SK-N-MC (cell line): ENCODE measurements around the gene RRAGC.
"Not testable (repeated sequence)": the region's sequence is repeated elsewhere in the genome, so short reads cannot be mapped to it uniquely, and the experiment has no call there.

ENCODE experiments used
- DNase-seq: peaks from one replicate; pipeline ENCODE4 v3.0.0-alpha.2; 2011; ENCODE audit warnings: low read depth, low spot score
- H3K27ac ChIP-seq: fragments of 200-600 bp; sonication (generic); 2 replicates; pipeline ENCODE4 v1.5.1; 2016; ENCODE audit warnings: mixed run types
- H3K36me3 ChIP-seq: fragments of 200-600 bp; sonication (generic); 2 replicates; pipeline ENCODE4 v1.6.1; 2017; ENCODE audit warnings: antibody characterized with exemption, low read length, mixed read lengths; ENCODE audit not compliant: insufficient read depth
- H3K4me3 ChIP-seq: fragments of 200-600 bp; sonication (generic); 2 replicates; pipeline ENCODE4 v1.5.1; 2016
- H3K9ac ChIP-seq: fragments of 200-600 bp; sonication (generic); 2 replicates; pipeline ENCODE4 v1.8.0; 2017; ENCODE audit warnings: mixed run types, mixed read lengths; ENCODE audit not compliant: insufficient read length
- H3K9me3 ChIP-seq: fragments of 200-600 bp; sonication (generic); 2 replicates; pipeline ENCODE4 v1.6.1; 2017; ENCODE audit warnings: low read depth, mild to moderate bottlenecking, antibody characterized with exemption, low read length, moderate library complexity, mixed read lengths
- EZH2 ChIP-seq: fragments of 200-600 bp; sonication (generic); IDR thresholded peaks from one replicate; pipeline ENCODE4 v1.6.1; 2017; ENCODE audit warnings: antibody characterized with exemption
- FOXP2 ChIP-seq: optimal IDR thresholded peaks from 2 replicates; pipeline ENCODE3; 2011; ENCODE audit warnings: mild to moderate bottlenecking, moderate library complexity; ENCODE audit not compliant: insufficient read depth; ENCODE audit errors: extremely low read length, control extremely low read depth
- POLR2AphosphoS5 ChIP-seq: IDR thresholded peaks from 2 replicates; pipeline ENCODE4 v1.6.1; 2012; ENCODE audit warnings: mild to moderate bottlenecking, low read depth, low read length, borderline replicate concordance

RRAGC gene

DNA sequence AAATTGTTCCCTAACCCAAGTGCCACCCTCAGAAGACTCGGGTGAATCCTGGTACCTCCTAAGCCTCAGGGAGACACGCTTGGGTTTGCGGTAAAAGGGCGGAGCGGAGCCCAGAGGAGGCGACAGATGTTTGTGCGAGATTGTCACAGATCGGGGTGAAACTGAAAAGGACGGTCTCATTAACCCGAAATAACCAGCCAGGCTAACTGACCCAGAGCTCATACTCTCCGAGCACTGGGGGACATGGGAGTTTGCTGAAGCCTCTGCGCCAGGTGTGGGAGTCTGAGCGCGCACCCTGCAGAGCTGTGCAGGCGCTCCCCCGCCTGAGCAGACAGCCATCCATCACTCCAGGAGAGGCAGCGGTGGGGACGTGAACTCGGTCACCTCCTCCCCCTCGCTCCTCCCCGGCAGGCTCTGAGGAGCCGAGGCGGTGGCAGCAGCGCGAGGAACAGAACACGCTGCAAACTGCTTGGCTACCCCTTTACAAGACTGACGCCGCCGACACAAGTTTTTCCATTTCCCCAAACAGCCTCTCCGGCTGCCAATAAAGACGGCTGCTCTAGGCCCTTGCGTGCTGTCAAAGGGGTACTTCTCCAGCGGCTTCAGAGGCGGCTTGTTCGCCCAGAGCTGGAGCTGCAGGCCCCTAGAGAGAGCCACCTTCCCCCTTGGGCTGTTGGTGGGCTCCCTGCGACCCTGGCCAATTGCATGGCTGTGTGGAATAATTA, 43.5 kb downstream of the RRAGC start:
- Histone ChIP-seq H3K9ac (no peak overlapping the region), H3K36me3 (no peaks in the 10 kb centered on the region), H3K4me3 (no peak overlapping the region), H3K27ac (no peak overlapping the region), H3K9me3 (no peaks in the 10 kb centered on the region)
- DNase-seq = no peak
- TF ChIP-seq FOXP2 (no peak), POLR2AphosphoS5 (no peak), EZH2 (no peak)

DNA sequence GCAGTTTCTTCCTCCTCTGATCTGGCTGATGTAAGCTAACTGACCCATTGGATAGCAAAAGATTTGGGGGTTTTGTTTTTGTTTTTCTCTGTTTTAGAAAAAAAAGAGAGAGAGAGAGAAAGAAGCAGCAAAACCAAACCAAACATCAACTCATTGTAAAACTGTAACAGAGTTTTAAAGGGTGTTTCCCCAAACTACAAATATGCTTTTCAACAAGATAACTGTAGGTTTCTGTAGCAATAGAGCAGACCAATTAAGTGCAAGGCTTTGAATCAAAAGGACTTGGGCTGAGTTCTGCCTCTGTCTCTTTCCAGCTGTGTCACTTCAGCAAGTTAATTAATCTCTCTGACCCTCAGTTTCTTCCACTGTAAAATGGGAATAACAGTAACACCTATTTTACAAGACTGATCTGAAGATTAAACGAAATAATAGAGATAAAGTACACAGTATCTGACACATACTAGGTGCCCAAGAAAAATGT, 44.5 kb downstream of the RRAGC start:
- H3K9me3 ChIP-seq = no peaks in the 10 kb centered on the region
- no peak for DNase-seq
- H3K4me3 ChIP-seq = no peak overlapping the region
- H3K27ac ChIP-seq = no peak overlapping the region
- no peak overlapping the region for H3K9ac ChIP-seq
- TF ChIP-seq EZH2 (no peak), POLR2AphosphoS5 (no peak), FOXP2 (no peak)
- no peaks in the 10 kb centered on the region for H3K36me3 ChIP-seq

DNA sequence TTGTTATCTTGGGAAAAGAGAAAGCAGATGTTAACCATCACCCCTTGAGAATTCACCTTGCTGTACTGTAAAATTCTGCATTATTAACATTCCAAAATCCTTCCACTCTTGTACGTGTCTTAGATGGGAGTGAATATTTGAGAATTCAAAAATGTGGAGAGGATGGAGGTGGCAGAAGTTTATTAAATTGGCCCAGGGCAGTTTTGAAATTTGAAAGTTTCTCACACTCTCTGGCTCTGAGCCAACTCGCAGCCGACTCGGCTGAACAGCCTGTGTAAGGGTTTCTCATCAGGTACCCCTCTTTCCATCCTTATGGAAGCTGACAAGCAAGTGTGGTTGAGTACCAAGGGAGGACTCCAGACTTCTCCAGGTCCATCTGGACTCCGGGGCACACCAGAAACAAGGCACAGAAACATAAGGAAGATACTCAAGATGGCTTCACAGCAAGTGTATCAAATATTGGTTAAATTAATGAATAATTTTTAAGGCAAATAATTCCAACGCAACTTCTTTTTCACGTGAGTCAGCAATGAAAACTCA, 45.1 kb downstream of the RRAGC start:
- no peak for TF ChIP-seq EZH2
- TF ChIP-seq FOXP2 = no peak
- TF ChIP-seq POLR2AphosphoS5 = no peak
- H3K27ac ChIP-seq = no peak overlapping the region
- no peak overlapping the region for H3K9ac ChIP-seq
- H3K9me3 ChIP-seq = no peaks in the 10 kb centered on the region
- H3K4me3 ChIP-seq = no peak overlapping the region
- DNase-seq = no peak
- no peaks in the 10 kb centered on the region for H3K36me3 ChIP-seq

DNA sequence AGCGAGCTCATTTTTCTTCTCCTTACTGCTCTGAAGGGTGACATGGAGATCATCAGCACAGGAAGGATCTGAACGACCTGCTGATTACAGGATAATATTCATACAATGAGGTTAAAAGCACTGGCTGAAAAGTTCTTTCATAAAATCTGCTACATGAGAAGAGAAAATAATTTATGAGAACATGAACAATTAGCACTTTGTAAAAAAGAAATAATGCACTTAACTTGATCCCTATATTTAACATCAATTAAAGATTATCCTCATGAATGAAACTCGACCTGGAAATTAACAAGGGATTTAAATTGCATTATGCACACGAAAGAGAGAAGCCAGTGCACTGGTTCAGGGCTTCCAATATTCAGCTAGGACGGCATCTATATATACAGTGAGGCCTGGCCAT, 46.6 kb downstream of the RRAGC start:
- no peak overlapping the region for H3K9ac ChIP-seq
- no peak overlapping the region for H3K4me3 ChIP-seq
- DNase-seq = no peak
- H3K9me3 ChIP-seq = no peaks in the 10 kb centered on the region
- H3K36me3 ChIP-seq = no peaks in the 10 kb centered on the region
- H3K27ac ChIP-seq = no peak overlapping the region
- TF ChIP-seq EZH2 = no peak
- TF ChIP-seq FOXP2 = no peak
- TF ChIP-seq POLR2AphosphoS5 = no peak

DNA sequence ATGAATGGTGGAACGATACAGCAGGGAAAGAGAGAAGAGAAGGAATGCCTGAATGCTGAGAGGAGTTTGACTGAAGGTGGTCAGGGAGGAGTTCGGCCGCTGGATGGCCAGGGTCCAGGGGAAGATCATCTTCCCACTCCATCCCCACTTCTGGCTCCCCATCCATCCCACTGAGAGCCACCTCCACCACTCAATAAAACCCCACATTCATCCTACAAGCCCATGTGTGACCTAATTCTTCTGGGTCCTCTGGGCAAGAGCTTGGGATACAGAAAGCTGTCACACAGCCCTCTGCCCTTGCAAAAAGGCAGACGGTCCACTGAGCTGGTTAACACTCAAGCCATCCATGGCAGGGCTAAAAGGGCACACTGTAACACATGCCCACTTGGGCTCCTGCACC, 48.1 kb downstream of the RRAGC start:
- not testable (repeated sequence) for H3K36me3 ChIP-seq, DNase-seq, H3K9me3 ChIP-seq, H3K9ac ChIP-seq, H3K27ac ChIP-seq, H3K4me3 ChIP-seq

DNA sequence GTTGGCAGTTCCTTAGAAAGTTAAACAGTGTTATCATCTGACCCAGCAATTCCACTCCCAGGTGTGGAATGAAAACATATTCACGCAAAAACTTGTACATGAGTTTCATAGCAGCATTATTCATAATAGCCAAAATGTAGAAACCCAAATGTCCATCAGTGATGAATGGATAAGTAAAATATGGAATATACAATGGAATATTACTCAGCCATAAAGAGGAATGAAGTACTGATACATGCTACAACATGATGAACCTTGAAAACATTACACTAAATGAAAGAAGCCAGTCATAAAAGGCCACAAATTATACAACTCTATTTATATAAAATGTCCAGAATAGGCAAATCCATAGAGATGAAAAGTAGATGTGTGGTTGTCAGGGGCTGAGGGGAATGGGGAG, 53.5 kb downstream of the RRAGC start:
- TF ChIP-seq EZH2 = no peak
- TF ChIP-seq POLR2AphosphoS5 = no peak
- no peak for TF ChIP-seq FOXP2
- Histone ChIP-seq H3K4me3 (no peak overlapping the region), H3K9me3 (no peaks in the 10 kb centered on the region), H3K9ac (no peak overlapping the region), H3K36me3 (no peaks in the 10 kb centered on the region), H3K27ac (no peak overlapping the region)
- no peak for DNase-seq

DNA sequence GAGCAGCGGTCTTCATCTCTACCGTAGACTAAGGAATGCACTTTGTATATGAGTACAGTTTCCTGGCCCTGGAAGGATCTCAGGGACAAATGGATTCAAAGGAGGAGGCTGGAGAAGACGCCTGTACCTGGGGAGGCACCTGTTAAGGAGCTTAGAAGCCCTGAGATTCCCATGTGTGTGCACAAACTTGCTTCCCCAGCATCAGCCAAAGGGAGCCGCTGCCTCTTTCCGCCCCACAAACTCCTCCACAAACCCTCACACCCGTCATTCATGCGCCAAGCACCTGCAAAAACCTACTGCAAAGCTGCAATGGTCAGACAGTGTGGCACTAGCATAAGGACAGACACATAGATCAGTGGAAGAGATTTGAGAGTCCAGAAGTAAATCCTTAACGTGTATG, 54.5 kb downstream of the RRAGC start:
- TF ChIP-seq POLR2AphosphoS5 = no peak
- TF ChIP-seq EZH2 = no peak
- TF ChIP-seq FOXP2 = no peak
- Histone ChIP-seq H3K9ac (no peak overlapping the region), H3K9me3 (no peaks in the 10 kb centered on the region), H3K36me3 (no peaks in the 10 kb centered on the region), H3K4me3 (no peak overlapping the region), H3K27ac (no peak overlapping the region)
- no peak for DNase-seq

DNA sequence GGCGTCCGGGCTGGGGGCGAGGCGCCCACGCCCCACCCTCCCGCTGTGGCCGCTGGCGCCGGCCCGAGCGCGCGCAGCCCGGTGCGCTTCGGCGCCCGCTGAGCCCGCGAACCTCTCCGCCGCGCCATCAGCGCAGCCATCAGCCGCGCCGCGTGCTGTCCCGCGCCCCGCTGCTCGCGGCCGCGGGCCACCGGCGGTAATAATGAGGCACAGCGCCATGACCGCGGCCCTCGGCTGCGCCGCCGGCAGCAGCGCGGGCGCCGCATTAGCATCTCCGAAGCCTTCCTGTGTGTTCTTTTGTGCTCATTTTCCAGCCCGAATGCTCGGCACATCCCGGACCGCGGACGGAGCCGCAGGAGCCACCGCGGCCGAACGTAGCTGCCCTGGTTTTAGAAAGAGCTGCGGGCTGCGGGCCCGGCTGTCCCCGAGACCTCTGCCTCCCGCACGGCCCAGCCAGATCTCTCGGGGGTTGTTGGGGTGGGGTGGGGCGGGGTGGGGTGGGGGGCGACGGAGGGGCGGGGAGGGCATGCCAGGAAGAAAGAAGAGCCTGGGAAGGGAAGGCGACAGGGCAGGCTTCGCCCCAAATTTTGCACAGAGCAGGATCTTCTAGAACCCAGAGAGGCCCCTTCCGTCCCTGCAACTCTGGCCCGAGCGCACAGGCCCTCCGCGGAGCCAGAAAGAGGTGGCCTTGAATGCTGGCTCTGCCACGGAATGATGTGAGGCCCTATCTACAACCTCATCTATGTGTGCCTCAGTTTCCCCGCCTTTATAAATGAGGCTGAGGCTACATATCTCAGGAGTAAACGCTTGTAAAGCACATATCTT, 55.3 kb downstream of the RRAGC start:
- Histone ChIP-seq H3K9ac (no peak overlapping the region), H3K4me3 (peak overlapping the region; percentile 74), H3K9me3 (no peaks in the 10 kb centered on the region), H3K27ac (no peak overlapping the region), H3K36me3 (no peaks in the 10 kb centered on the region)
- TF ChIP-seq POLR2AphosphoS5 (no peak), FOXP2 (no peak), EZH2 (no peak)
- DNase-seq = no peak

DNA sequence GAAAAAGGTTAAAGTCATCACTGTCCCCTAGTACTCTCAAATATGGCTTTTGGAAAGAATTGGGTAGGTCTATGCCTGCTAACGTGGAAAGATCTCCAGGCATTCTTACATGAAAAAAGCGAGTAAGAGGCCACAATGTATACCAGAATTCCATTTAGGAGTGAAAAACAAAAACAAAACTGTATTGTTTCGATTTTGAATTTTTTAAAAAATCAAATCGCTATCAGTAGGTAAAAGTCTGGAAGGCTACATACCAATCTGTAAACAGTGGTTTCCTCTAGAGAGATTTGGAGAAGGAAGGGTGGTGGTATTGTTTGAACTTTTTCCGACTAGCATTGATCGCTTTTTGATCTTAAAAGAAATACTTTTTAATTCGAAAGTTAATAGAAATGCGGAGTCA, 55.9 kb downstream of the RRAGC start:
- no peak overlapping the region for H3K9ac ChIP-seq
- no peaks in the 10 kb centered on the region for H3K36me3 ChIP-seq
- no peak overlapping the region for H3K27ac ChIP-seq
- TF ChIP-seq FOXP2 = no peak
- no peak for TF ChIP-seq EZH2
- no peak for TF ChIP-seq POLR2AphosphoS5
- no peaks in the 10 kb centered on the region for H3K9me3 ChIP-seq
- peak overlapping the region; percentile 74 for H3K4me3 ChIP-seq
- DNase-seq = no peak
